Measurements from ENCODE around the gene FGF14. TPM values are rescaled to one million over a fixed set of nuclear protein-coding genes. Genes with fewer than 3 reads are reported as not detected.

FGF14 gene
- total and polyA plus RNA-seq, 2 experiments from 2014 or later: 0.03 TPM; not detected in 1

- Mint-ChIP-seq H3K36me3 (ENCODE audit: low read depth) (no peaks in the 10 kb centered on the region), H3K9me3 (no peaks in the 10 kb centered on the region), H3K27me3 (ENCODE audit: insufficient read depth, low read depth, poor library complexity) (no peaks in the 10 kb centered on the region), H3K4me1 (no peaks in the 10 kb centered on the region; the same call in 2 of the 3 replicates), H3K4me3 (no peak overlapping the region), H3K27ac (peak overlapping the region; percentile 25; the same call in 1 of the 2 replicates)
- no peaks in the 10 kb centered on the region for H3K27me3 ChIP-seq (ENCODE audit: insufficient read depth)
- peak overlapping the region; percentile 73; the same call in 1 of the 2 replicates for H2AFZ ChIP-seq
- no peaks in the 10 kb centered on the region for H3K36me3 ChIP-seq (ENCODE audit: insufficient read depth)
- H3K27ac ChIP-seq (ENCODE audit: low read depth): no peak overlapping the region
- H3K4me3 ChIP-seq: no peak overlapping the region
- no peaks in the 10 kb centered on the region for H3F3A ChIP-seq (replicated peaks; ENCODE audit: low read depth)
- H4K20me1 ChIP-seq (replicated peaks; ENCODE audit: insufficient read depth): no peaks in the 10 kb centered on the region
- H3K9me2 ChIP-seq (ENCODE audit: insufficient read depth): no peaks in the 10 kb centered on the region
- H3K4me1 ChIP-seq (ENCODE audit: insufficient read depth): no peaks in the 10 kb centered on the region
- ATAC-seq: no peak
- DNase-seq (ENCODE audit: low spot score): no peak
- TF ChIP-seq REST (IDR thresholded peaks at IDR 0.05; ENCODE audit: unreplicated experiment): no peak
- TF ChIP-seq STAT1 (IDR thresholded peaks at IDR 0.05; ENCODE audit: unreplicated experiment): no peak
- TF ChIP-seq, protein P1, sequence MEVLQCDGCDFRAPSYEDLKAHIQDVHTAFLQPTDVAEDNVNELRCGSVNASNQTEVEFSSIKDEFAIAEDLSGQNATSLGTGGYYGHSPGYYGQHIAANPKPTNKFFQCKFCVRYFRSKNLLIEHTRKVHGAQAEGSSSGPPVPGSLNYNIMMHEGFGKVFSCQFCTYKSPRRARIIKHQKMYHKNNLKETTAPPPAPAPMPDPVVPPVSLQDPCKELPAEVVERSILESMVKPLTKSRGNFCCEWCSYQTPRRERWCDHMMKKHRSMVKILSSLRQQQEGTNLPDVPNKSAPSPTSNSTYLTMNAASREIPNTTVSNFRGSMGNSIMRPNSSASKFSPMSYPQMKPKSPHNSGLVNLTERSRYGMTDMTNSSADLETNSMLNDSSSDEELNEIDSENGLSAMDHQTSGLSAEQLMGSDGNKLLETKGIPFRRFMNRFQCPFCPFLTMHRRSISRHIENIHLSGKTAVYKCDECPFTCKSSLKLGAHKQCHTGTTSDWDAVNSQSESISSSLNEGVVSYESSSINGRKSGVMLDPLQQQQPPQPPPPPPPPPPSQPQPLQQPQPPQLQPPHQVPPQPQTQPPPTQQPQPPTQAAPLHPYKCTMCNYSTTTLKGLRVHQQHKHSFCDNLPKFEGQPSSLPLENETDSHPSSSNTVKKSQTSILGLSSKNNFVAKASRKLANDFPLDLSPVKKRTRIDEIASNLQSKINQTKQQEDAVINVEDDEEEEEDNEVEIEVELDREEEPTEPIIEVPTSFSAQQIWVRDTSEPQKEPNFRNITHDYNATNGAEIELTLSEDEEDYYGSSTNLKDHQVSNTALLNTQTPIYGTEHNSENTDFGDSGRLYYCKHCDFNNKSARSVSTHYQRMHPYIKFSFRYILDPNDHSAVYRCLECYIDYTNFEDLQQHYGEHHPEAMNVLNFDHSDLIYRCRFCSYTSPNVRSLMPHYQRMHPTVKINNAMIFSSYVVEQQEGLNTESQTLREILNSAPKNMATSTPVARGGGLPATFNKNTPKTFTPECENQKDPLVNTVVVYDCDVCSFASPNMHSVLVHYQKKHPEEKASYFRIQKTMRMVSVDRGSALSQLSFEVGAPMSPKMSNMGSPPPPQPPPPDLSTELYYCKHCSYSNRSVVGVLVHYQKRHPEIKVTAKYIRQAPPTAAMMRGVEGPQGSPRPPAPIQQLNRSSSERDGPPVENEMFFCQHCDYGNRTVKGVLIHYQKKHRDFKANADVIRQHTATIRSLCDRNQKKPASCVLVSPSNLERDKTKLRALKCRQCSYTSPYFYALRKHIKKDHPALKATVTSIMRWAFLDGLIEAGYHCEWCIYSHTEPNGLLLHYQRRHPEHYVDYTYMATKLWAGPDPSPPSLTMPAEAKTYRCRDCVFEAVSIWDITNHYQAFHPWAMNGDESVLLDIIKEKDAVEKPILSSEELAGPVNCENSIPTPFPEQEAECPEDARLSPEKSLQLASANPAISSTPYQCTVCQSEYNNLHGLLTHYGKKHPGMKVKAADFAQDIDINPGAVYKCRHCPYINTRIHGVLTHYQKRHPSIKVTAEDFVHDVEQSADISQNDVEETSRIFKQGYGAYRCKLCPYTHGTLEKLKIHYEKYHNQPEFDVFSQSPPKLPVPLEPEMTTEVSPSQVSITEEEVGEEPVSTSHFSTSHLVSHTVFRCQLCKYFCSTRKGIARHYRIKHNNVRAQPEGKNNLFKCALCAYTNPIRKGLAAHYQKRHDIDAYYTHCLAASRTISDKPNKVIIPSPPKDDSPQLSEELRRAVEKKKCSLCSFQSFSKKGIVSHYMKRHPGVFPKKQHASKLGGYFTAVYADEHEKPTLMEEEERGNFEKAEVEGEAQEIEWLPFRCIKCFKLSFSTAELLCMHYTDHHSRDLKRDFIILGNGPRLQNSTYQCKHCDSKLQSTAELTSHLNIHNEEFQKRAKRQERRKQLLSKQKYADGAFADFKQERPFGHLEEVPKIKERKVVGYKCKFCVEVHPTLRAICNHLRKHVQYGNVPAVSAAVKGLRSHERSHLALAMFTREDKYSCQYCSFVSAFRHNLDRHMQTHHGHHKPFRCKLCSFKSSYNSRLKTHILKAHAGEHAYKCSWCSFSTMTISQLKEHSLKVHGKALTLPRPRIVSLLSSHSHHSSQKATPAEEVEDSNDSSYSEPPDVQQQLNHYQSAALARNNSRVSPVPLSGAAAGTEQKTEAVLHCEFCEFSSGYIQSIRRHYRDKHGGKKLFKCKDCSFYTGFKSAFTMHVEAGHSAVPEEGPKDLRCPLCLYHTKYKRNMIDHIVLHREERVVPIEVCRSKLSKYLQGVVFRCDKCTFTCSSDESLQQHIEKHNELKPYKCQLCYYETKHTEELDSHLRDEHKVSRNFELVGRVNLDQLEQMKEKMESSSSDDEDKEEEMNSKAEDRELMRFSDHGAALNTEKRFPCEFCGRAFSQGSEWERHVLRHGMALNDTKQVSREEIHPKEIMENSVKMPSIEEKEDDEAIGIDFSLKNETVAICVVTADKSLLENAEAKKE (CRISPR knock-in tag; IDR thresholded peaks at IDR 0.05): no peak
- TF ChIP-seq ZNF331 (CRISPR knock-in tag; IDR thresholded peaks at IDR 0.05; ENCODE audit: low read depth): no peak
- no peak for TF ChIP-seq EZH2 (IDR thresholded peaks at IDR 0.05; ENCODE audit: low read depth, unreplicated experiment)
- no peak for TF ChIP-seq NANOG (IDR thresholded peaks at IDR 0.05; ENCODE audit: borderline replicate concordance)
- TF ChIP-seq JUNB (IDR thresholded peaks at IDR 0.05; ENCODE audit: unreplicated experiment): no peak
- TF ChIP-seq EZH2phosphoT487 (IDR thresholded peaks at IDR 0.05; ENCODE audit: unreplicated experiment): no peak
- no peak for TF ChIP-seq CREB1 (CRISPR knock-in tag; IDR thresholded peaks at IDR 0.05; ENCODE audit: low read depth)
- no peak for TF ChIP-seq POLR2AphosphoS5 (IDR thresholded peaks at IDR 0.05; ENCODE audit: low read depth)
- TF ChIP-seq, protein P2, sequence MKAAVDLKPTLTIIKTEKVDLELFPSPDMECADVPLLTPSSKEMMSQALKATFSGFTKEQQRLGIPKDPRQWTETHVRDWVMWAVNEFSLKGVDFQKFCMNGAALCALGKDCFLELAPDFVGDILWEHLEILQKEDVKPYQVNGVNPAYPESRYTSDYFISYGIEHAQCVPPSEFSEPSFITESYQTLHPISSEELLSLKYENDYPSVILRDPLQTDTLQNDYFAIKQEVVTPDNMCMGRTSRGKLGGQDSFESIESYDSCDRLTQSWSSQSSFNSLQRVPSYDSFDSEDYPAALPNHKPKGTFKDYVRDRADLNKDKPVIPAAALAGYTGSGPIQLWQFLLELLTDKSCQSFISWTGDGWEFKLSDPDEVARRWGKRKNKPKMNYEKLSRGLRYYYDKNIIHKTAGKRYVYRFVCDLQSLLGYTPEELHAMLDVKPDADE (IDR thresholded peaks at IDR 0.05): no peak
- no peak for TF ChIP-seq CTCF (conservative IDR thresholded peaks at IDR 0.05; ENCODE audit: low read depth in 2 of 2)
- no peak for TF ChIP-seq ZNF114 (CRISPR knock-in tag; IDR thresholded peaks at IDR 0.05)
- no peak overlapping the region for H3K4me2 ChIP-seq
- no peaks in the 10 kb centered on the region for H3K79me2 ChIP-seq (replicated peaks; ENCODE audit: insufficient read depth)
Measured at GRCh38 chr13:102311419-102311796, 90.4 kb downstream of the FGF14 start.

Data from GM23338 (cell line).